ENCODE results near the gene CDK14.
"Not testable (repeated sequence)": the region's sequence is repeated elsewhere in the genome, so short reads cannot be mapped to it uniquely, and the experiment has no call there.

CDK14 gene

GRCh38 chr7:90897961-90898469 is 301.9 kb downstream of the CDK14 start:
- DNase-seq (ENCODE audit: low read depth): no peak

GRCh38 chr7:90900628-90901356 is 304.7 kb downstream of the CDK14 start:
- DNase-seq (ENCODE audit: low read depth): no peak

GRCh38 chr7:90903841-90904240 is 307.7 kb downstream of the CDK14 start:
- no peak for DNase-seq (ENCODE audit: low read depth)

- no peak for DNase-seq (ENCODE audit: low read depth)
These were observed 314.0 kb downstream of the CDK14 start for GRCh38 chr7:90910136-90910535.

GRCh38 chr7:90916319-90916718 is 320.2 kb downstream of the CDK14 start:
- no peak for DNase-seq (ENCODE audit: low read depth)

- no peak for DNase-seq (ENCODE audit: low read depth)
These were observed 321.4 kb downstream of the CDK14 start for GRCh38 chr7:90917539-90917938.

- DNase-seq (ENCODE audit: low read depth): no peak
These were observed 322.2 kb downstream of the CDK14 start for GRCh38 chr7:90918303-90918702.

GRCh38 chr7:90919816-90920215 is 323.7 kb downstream of the CDK14 start:
- DNase-seq (ENCODE audit: low read depth): no peak

GRCh38 chr7:90920336-90920735 is 324.2 kb downstream of the CDK14 start:
- DNase-seq (ENCODE audit: low read depth): no peak

- DNase-seq (ENCODE audit: low read depth): no peak
These were observed 327.4 kb downstream of the CDK14 start for GRCh38 chr7:90923541-90923997.

GRCh38 chr7:90928700-90929424 is 332.7 kb downstream of the CDK14 start:
- DNase-seq (ENCODE audit: low read depth): not testable (repeated sequence)

GRCh38 chr7:90931986-90932916 is 336.1 kb downstream of the CDK14 start:
- DNase-seq (ENCODE audit: low read depth): no peak

GRCh38 chr7:90933041-90933440 is 336.9 kb downstream of the CDK14 start:
- DNase-seq (ENCODE audit: low read depth): no peak

GRCh38 chr7:90933984-90934383 is 337.9 kb downstream of the CDK14 start:
- DNase-seq (ENCODE audit: low read depth): no peak

- no peak for DNase-seq (ENCODE audit: low read depth)
These were observed 342.2 kb downstream of the CDK14 start for GRCh38 chr7:90938371-90938770.

GRCh38 chr7:90939666-90940065 is 343.5 kb downstream of the CDK14 start:
- no peak for DNase-seq (ENCODE audit: low read depth)

GRCh38 chr7:90944021-90944420 is 347.9 kb downstream of the CDK14 start:
- DNase-seq (ENCODE audit: low read depth): no peak

- DNase-seq (ENCODE audit: low read depth): no peak
These were observed 349.1 kb downstream of the CDK14 start for GRCh38 chr7:90945104-90945787.

- DNase-seq (ENCODE audit: low read depth): no peak
These were observed 350.8 kb downstream of the CDK14 start for GRCh38 chr7:90946730-90947501.

- no peak for DNase-seq (ENCODE audit: low read depth)
These were observed 352.0 kb downstream of the CDK14 start for GRCh38 chr7:90948085-90948484.

GRCh38 chr7:90951229-90951628 is 355.1 kb downstream of the CDK14 start:
- DNase-seq (ENCODE audit: low read depth): no peak
